ENCODE data around the gene CPN1.

Gene CPN1

DNA sequence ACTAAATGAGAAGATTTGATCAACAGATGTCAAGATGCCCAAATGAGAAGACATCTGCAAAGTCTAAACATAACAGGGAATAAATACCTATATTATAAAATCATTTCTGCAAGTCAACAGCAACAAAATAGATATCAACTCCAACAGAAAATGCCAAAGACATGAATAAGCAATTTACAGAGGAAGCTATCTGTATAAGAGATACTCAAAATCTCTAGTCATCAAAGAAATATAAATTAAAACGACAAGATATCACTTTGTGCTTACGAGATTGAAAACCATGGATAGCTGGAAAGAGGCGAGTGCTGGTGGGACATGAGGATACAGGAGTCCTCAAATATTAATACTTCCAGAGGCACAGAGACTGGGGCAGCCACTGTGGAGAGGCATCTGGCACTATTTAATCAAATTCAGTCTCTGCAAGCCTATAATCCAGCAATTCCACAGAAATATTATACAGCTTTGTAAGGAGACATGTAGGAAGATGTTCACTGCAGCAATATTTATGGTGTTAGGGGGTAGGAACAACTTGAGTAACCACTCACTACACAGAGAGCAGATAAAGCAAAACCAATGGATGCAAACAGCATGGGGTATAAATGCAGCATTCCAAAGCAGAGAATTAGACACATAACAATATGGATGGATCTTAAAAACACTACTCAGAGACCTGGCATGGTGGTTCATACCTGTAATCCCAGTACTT lies 76.7 kb downstream of the CPN1 start:
- no peak for TF ChIP-seq TCF12 (IDR thresholded peaks at IDR 0.05; ENCODE audit: low read depth)

DNA sequence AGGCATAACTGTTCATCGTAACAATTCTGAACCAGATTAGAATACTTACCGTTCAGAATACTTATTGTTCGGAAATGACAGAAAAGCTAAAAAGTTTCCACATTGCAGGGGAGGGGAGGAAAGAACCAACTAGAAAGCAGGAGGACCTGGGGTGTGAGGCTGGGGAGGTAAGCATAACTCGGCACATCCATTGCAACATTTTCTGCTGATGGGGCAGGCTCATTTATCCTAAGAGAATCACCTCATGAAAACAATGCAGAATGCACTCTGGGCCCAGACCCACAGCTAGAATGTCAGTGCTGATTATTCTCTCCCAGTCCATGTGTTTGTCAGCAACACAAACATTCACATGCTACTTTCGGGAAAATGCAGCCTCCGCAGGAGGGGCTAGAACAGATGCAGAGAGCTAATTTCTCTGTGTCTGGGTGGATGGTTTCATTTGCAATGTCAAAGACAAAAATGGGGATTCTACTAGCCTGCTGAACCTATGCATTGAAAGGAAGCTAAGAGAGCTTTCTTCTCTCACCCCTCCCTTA lies 81.5 kb downstream of the CPN1 start:
- TF ChIP-seq ZBTB7A (IDR thresholded peaks at IDR 0.05; ENCODE audit: low read depth), result no peak
- no peak for TF ChIP-seq YY1 (IDR thresholded peaks at IDR 0.05; ENCODE audit: low read depth)
- no peak for TF ChIP-seq RAD21 (IDR thresholded peaks at IDR 0.05; ENCODE audit: low read depth)
- TF ChIP-seq, protein P1, sequence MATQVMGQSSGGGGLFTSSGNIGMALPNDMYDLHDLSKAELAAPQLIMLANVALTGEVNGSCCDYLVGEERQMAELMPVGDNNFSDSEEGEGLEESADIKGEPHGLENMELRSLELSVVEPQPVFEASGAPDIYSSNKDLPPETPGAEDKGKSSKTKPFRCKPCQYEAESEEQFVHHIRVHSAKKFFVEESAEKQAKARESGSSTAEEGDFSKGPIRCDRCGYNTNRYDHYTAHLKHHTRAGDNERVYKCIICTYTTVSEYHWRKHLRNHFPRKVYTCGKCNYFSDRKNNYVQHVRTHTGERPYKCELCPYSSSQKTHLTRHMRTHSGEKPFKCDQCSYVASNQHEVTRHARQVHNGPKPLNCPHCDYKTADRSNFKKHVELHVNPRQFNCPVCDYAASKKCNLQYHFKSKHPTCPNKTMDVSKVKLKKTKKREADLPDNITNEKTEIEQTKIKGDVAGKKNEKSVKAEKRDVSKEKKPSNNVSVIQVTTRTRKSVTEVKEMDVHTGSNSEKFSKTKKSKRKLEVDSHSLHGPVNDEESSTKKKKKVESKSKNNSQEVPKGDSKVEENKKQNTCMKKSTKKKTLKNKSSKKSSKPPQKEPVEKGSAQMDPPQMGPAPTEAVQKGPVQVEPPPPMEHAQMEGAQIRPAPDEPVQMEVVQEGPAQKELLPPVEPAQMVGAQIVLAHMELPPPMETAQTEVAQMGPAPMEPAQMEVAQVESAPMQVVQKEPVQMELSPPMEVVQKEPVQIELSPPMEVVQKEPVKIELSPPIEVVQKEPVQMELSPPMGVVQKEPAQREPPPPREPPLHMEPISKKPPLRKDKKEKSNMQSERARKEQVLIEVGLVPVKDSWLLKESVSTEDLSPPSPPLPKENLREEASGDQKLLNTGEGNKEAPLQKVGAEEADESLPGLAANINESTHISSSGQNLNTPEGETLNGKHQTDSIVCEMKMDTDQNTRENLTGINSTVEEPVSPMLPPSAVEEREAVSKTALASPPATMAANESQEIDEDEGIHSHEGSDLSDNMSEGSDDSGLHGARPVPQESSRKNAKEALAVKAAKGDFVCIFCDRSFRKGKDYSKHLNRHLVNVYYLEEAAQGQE (IDR thresholded peaks at IDR 0.05; ENCODE audit: low read depth), result no peak
- no peak for TF ChIP-seq EGR1 (IDR thresholded peaks at IDR 0.05)
- TF ChIP-seq EP300 (IDR thresholded peaks at IDR 0.05; ENCODE audit: borderline replicate concordance), result no peak

DNA sequence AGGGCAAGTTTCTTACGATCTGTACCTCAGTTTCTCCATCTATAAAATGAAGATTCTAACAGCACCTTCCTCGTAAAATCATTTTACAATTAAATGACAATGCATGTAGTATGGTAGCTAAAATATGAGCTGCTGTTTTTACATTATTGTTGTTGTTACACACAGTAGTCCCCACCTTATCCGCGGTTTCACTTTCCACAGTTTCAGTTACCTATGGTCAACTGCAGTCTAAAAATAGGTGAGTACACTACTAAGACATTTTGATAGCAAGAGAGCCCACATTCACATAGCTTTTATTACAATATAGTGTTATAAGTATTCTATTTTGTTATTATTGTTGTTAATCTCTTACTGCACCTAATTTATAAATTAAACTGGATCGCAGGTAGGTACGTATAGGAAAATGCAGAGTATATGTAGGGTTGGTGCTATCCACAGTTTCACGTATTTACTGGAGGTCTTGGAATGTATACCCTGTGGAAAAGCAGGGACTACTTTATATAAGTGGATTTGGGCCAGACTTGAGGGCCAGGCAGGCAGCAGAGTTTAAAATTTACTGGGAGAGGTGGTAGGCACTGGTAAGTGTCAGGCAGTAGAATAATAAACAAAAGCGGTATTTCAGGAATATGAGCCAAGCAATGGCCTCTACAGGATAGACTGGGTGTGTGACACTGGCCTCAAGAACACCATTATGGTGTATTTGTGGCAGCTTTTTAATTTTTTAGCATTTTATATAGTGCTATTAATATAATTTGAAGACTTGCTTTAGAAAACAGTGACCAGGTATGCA lies 82.2 kb downstream of the CPN1 start:
- TF ChIP-seq, protein P2, sequence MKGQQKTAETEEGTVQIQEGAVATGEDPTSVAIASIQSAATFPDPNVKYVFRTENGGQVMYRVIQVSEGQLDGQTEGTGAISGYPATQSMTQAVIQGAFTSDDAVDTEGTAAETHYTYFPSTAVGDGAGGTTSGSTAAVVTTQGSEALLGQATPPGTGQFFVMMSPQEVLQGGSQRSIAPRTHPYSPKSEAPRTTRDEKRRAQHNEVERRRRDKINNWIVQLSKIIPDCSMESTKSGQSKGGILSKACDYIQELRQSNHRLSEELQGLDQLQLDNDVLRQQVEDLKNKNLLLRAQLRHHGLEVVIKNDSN (IDR thresholded peaks at IDR 0.05), result no peak
- TF ChIP-seq EGR1 (IDR thresholded peaks at IDR 0.05) (no peak), CEBPB (IDR thresholded peaks at IDR 0.05) (no peak), NFIC (IDR thresholded peaks at IDR 0.05) (no peak), FOXM1 (IDR thresholded peaks at IDR 0.05; ENCODE audit: borderline replicate concordance, low read depth) (no peak), TCF12 (IDR thresholded peaks at IDR 0.05; ENCODE audit: low read depth) (no peak), ZBTB7A (IDR thresholded peaks at IDR 0.05; ENCODE audit: low read depth) (no peak), CREB1 (IDR thresholded peaks at IDR 0.05; ENCODE audit: low read depth) (no peak)
- TF ChIP-seq, protein P3, sequence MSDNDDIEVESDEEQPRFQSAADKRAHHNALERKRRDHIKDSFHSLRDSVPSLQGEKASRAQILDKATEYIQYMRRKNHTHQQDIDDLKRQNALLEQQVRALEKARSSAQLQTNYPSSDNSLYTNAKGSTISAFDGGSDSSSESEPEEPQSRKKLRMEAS (IDR thresholded peaks at IDR 0.05), result no peak

DNA sequence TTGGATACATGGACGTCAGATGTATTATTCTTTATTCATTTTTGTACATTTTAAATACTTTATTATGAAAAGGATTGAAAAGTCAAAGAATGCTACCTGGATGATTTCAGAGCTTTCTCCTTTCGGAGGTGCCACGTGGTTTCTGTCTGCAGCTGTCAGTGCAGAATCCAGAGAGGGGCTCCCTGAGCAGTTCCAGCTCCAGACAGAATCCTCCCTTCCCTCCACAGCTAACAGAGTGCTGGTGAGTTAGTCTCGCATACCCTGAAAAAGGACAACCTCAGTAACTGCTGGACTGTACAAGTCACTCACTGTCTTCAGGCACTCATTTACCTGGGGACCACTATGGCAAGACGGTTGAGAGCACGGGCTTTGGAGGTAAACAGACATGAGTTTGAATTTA lies 82.8 kb downstream of the CPN1 start:
- no peak for TF ChIP-seq FOXM1 (IDR thresholded peaks at IDR 0.05; ENCODE audit: borderline replicate concordance, low read depth)
- no peak for TF ChIP-seq EP300 (IDR thresholded peaks at IDR 0.05; ENCODE audit: borderline replicate concordance)
- TF ChIP-seq YY1 (IDR thresholded peaks at IDR 0.05; ENCODE audit: low read depth), result no peak
- TF ChIP-seq, protein P3 (IDR thresholded peaks at IDR 0.05), result no peak
- TF ChIP-seq TAF1 (IDR thresholded peaks at IDR 0.05; ENCODE audit: low read depth), result no peak
- TF ChIP-seq, protein P2 (IDR thresholded peaks at IDR 0.05), result no peak
- TF ChIP-seq, protein P1 (IDR thresholded peaks at IDR 0.05; ENCODE audit: low read depth), result no peak
- TF ChIP-seq RAD21 (IDR thresholded peaks at IDR 0.05; ENCODE audit: low read depth), result no peak
- no peak for TF ChIP-seq EGR1 (IDR thresholded peaks at IDR 0.05)
- TF ChIP-seq CREB1 (IDR thresholded peaks at IDR 0.05; ENCODE audit: low read depth), result no peak
- no peak for TF ChIP-seq NFIC (IDR thresholded peaks at IDR 0.05)

DNA sequence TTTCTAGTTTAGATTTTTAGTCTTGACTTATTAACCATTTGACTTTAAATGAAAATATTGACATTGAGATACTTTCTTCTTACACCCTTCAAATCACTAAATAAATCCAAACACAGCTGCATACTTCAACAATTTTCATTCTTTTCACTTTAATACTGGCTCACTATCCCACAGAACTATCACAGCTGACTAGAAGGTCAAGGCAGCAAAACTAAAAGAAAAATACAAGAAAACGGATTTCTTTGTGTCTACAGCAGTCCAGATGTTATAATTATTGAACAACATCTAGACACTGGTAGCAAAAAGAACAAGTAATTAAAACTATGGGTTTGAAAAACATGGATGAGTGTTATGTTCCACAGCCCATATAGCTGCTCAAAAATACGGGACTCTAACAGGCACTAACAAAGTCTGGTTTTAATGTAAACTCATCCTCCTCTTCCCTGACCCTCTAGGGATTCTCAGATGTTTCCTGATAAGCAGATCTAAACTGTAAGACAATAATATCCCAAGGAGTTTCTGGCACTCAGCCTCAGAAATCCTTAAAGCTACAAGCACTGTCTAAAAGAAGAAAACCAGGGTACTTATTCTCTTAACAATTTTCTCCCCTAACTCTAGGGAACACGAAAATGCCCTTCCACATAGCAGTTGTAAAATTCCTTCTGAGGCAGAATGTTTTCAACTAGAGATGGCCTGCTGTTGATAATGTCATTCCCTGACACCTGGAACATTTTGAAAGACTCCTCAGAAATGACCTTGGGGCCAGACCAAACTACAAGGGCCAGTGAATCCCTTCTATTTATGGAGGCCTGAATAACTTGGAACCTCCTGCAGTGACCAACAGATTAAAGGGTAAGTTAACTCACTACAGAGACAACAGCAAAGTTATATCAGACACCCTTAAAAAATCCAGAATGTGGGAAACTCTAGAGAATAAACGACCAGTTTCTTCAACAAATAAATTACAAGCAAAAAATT lies 84.7 kb downstream of the CPN1 start:
- TF ChIP-seq TEAD4 (IDR thresholded peaks at IDR 0.05) (no peak), EGR1 (IDR thresholded peaks at IDR 0.05) (no peak), FOXM1 (IDR thresholded peaks at IDR 0.05; ENCODE audit: borderline replicate concordance, low read depth) (no peak), YY1 (IDR thresholded peaks at IDR 0.05; ENCODE audit: low read depth) (no peak), NFIC (IDR thresholded peaks at IDR 0.05) (no peak), ZBTB7A (IDR thresholded peaks at IDR 0.05; ENCODE audit: low read depth) (no peak)
- TF ChIP-seq, protein P1 (IDR thresholded peaks at IDR 0.05; ENCODE audit: low read depth), result no peak

Data from Ishikawa (cell line).